Tibial artery (tissue), 4 donors: ENCODE results near the gene NTN1.
"Not testable (repeated sequence)": the region's sequence is repeated elsewhere in the genome, so short reads cannot be mapped to it uniquely, and the experiment has no call there.

Source experiments
- DNase-seq, 2 donors: peaks; one replicate each; pipeline ENCODE4 v3.0.0-alpha.2; 2019
- H3K27ac ChIP-seq, 2 donors: fragments of 200-600 bp; sonication (generic) in 1 of 2; 1 replicate in 1 of 2; 2 replicates in 1 of 2; pipeline ENCODE4 v1.5.1; 2018 to 2019; ENCODE audit warnings: mild to moderate bottlenecking in 1 of 2
- H3K27me3 ChIP-seq, 2 donors: fragments of 200-600 bp; sonication (generic) in 1 of 2; one replicate each; pipeline versions ENCODE4 v1.5.1 to v1.6.0; 2016 to 2019
- H3K36me3 ChIP-seq, 3 donors: fragments of 200-600 bp; sonication (generic) in 2 of 3; one replicate each; pipeline ENCODE4 v1.5.1; 2016 to 2019; ENCODE audit warnings: mild to moderate bottlenecking in 2 of 3
- H3K4me1 ChIP-seq, 4 donors: fragments of 200-600 bp; sonication (generic) in 2 of 4; 1 replicate in 3 of 4; 2 replicates in 1 of 4; pipeline ENCODE4 v1.5.1; 2016 to 2019
- H3K4me3 ChIP-seq, 2 donors: fragments of 200-600 bp; sonication (generic) in 1 of 2; 1 replicate in 1 of 2; 2 replicates in 1 of 2; pipeline ENCODE4 v1.5.1; 2018 to 2019; ENCODE audit warnings: mild to moderate bottlenecking in 2 of 2
- H3K9me3 ChIP-seq, 3 donors: fragments of 200-600 bp; sonication (generic) in 1 of 3; one replicate each; pipeline ENCODE4 v1.5.1; 2016 to 2019
- intact Hi-C: fragments of 100-400 bp; cut with DNase I; formaldehyde crosslinking; loops from one replicate; pipeline ENCODE4 v1.15.0; 2023; ENCODE audit warnings: low total_unique reads
- TF ChIP-seq, protein P1 (sequence below), 2 experiments: fragments of 200-600 bp in 1 of 2; fragments of 450-650 bp in 1 of 2; IDR thresholded peaks; one replicate each; pipeline ENCODE4 v1.5.1; 2017 to 2019; ENCODE audit warnings: antibody characterized with exemption in 2 of 2, mild to moderate bottlenecking in 1 of 2, moderate library complexity in 1 of 2

The NTN1 gene

DNA sequence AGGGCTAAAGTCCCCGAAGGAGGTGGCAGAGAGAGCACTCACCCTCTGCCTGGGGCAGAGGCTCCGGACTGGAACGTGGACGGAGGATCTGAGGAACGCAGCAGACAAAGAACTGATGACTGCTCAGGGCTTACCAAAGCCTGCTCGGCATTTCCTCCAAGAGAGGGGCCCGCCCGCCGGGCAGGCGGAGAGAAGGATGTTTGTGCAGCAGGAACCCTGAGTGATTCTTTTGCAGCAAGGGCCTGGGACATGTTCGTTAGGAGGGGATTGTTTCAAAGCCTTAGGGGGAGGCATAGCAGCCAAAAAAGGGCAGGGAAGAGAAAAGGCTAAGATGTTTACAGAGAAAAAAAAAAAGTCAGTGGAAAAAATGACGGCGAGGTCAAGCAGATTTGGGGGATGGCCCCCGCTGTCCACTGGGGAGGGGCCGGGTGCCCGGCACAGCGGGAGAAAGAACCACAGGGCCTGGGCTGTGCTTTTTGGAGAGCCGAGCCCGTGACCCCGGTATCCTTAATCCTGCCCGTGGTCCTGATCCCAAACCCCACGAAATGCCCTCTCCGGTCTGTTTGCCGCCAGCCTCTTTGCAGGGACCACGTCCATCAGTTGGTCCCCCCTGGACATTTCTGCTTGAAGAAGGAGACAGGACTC is 129.3 kb downstream of the NTN1 start:
- DNase-seq: peak in 1 of 2 donors; percentile 74
- Histone ChIP-seq H3K27ac (peak overlapping the region; percentile 53 to 81), H3K4me1 (peaks cover 0 to 38% (median 17%) of the 10 kb centered on the region in 4 donors), H3K36me3 (no peaks in the 10 kb centered on the region), H3K9me3 (no peaks in the 10 kb centered on the region), H3K27me3 (no peaks in the 10 kb centered on the region), H3K4me3 (no peak overlapping the region)
- intact Hi-C loops: loop anchor here (10.0 kb wide), 1 partner anchor 126 kb away; the partner anchor contains the start of gene NTN1
- TF ChIP-seq, protein P1, sequence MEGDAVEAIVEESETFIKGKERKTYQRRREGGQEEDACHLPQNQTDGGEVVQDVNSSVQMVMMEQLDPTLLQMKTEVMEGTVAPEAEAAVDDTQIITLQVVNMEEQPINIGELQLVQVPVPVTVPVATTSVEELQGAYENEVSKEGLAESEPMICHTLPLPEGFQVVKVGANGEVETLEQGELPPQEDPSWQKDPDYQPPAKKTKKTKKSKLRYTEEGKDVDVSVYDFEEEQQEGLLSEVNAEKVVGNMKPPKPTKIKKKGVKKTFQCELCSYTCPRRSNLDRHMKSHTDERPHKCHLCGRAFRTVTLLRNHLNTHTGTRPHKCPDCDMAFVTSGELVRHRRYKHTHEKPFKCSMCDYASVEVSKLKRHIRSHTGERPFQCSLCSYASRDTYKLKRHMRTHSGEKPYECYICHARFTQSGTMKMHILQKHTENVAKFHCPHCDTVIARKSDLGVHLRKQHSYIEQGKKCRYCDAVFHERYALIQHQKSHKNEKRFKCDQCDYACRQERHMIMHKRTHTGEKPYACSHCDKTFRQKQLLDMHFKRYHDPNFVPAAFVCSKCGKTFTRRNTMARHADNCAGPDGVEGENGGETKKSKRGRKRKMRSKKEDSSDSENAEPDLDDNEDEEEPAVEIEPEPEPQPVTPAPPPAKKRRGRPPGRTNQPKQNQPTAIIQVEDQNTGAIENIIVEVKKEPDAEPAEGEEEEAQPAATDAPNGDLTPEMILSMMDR (IDR thresholded peaks at IDR 0.05): no peak

DNA sequence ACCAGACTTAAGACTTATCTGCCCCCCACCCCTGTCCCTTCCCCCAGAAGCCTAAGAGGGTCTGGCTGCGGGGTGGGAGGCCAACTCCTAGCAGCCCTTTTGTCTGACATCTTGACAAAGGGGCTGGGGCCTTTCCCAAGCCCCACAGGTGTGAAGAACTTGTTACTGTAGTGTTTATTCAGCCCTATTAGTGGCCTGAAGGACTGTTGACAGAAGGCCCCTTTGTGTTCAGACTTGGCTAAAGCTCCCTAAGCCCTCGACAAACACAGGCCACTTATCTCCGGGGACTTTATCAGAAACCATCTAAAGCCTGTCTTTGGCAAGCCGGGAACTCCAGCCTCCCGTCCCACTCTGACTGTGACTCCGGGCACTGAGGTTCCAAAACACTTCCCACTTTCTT is 129.8 kb downstream of the NTN1 start:
- no peaks in the 10 kb centered on the region for H3K27me3 ChIP-seq
- DNase-seq: no peak
- H3K9me3 ChIP-seq: no peaks in the 10 kb centered on the region
- intact Hi-C loops: loop anchor here (10.0 kb wide), 1 partner anchor 126 kb away; the partner anchor contains the start of gene NTN1
- TF ChIP-seq, protein P1 (IDR thresholded peaks at IDR 0.05): no peak
- no peak overlapping the region for H3K4me3 ChIP-seq
- H3K36me3 ChIP-seq: no peaks in the 10 kb centered on the region
- H3K4me1 ChIP-seq: peaks cover 0 to 38% (median 17%) of the 10 kb centered on the region in 4 donors
- peak overlapping the region; percentile 53 to 81 for H3K27ac ChIP-seq

DNA sequence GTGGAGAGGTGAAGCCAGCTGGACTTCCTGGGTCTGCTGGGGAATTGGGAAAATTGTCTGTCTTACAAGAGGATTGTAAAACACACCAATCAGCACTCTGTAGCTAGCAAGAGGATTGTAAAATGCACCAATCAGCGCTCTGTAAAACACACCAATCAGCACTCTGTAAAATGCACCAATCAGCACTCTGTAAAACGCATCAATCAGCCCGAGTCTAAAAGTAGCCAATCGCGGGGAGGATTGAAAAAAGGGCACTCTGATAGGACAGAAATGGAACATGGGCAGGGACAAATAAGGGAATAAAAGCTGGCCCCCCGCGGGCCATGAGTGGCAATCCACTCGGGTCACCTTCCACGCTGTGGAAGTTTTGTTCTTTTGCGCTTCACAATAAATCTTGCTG is 130.4 kb downstream of the NTN1 start:
- intact Hi-C loops: loop anchor here (10.0 kb wide), 1 partner anchor 127 kb away; the partner anchor contains the start of gene NTN1
- H3K9me3 ChIP-seq, H3K4me3 ChIP-seq, H3K36me3 ChIP-seq, DNase-seq, H3K27me3 ChIP-seq: not testable (repeated sequence)
- Histone ChIP-seq H3K27ac (peak overlapping the region in 1 of 2 donors; percentile 81), H3K4me1 (peaks cover 0 to 38% (median 17%) of the 10 kb centered on the region in 4 donors)

DNA sequence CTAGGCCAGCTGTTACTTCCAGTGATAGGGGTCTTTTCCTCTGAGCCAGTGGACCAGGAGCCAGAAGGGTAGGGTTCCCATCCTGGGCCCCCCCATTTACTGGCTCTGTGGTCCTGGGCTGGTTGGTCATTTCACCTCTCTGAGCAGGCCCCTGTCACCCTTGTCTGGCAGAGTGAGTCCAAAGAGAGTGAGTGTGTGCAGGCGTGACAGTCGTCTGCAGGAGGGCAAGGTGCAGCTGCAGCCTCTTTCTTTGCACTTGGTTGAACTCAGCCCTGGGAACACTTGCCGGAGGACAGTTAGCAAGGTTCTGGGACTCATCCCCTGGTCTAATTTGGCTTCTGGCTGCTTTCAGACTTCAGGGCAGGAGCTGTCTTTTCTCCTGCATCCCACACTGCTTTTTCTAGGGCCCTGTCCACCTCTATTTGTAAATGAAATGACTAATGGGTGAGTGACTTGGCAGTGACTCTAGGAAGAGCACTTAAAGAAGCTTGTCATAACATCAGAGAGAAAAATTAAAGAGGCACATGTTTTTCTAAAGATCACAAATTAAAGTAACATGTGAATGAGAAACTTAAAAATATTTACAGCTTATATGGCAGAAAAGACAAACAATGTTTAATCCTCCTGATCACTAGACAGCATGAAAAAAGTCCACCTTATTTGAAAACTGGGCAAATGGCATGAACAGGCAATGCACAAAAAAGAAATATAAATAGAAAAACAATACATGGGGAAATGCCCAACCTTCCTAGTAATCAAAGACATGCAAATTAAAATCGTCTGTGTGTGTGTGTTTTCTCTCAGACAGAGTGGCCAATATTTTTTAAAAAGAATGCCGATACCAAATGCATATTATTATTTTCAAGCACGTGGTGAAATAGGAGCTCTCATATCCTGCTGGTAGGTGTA is 137.5 kb downstream of the NTN1 start:
- no peaks in the 10 kb centered on the region for H3K36me3 ChIP-seq
- H3K27ac ChIP-seq: peak overlapping the region; percentile 51 to 74
- TF ChIP-seq, protein P1 (IDR thresholded peaks at IDR 0.05): no peak
- H3K9me3 ChIP-seq: no peaks in the 10 kb centered on the region
- H3K4me3 ChIP-seq: no peak overlapping the region
- peaks cover 0 to 37% (median 21%) of the 10 kb centered on the region in 4 donors for H3K4me1 ChIP-seq
- no peaks in the 10 kb centered on the region for H3K27me3 ChIP-seq
- no peak for DNase-seq
- intact Hi-C loops: loop anchor here (10.0 kb wide), 1 partner anchor 134 kb away; the partner anchor contains the start of gene NTN1

DNA sequence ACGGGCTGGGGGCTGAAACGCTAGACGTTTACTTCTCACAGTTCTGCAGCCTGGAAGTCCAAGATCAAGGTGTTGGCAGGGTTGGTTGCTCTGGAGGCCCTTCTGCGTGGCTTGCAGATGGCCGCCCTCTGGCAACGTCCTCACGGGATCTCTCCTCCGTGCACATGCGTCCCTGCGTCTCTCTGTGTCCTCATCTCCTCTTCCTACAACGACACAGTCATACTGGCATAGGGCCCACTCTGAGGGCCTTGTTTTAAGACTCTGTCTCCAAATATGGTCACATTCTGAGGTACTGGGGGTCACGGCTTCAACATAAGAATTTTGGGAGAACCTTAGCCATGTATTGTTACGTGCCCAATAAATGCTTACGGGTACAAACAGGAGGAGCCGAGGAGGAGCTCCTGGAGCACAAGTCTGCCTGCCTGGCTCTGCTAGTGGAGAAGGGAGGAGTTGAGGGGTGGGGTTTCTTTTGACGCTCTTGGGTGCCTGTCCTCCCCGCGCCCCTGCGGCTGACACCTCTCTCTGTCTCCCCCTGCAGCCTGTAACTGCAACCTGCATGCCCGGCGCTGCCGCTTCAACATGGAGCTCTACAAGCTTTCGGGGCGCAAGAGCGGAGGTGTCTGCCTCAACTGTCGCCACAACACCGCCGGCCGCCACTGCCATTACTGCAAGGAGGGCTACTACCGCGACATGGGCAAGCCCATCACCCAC is 141.1 kb downstream of the NTN1 start:
- Histone ChIP-seq H3K27ac (peak overlapping the region; percentile 84 to 96), H3K9me3 (no peaks in the 10 kb centered on the region), H3K4me3 (peak overlapping the region; percentile 47 to 52), H3K4me1 (peaks cover 0 to 51% (median 33%) of the 10 kb centered on the region in 4 donors), H3K27me3 (no peaks in the 10 kb centered on the region), H3K36me3 (peaks cover 0 to 4% (median 0%) of the 10 kb centered on the region in 3 donors)
- intact Hi-C loops: loop anchor here (5.0 kb wide), 1 partner anchor 80 kb away; no protein-coding TSS in a partner anchor
- DNase-seq: peak; percentile 84 to 97
- TF ChIP-seq, protein P1 (IDR thresholded peaks at IDR 0.05): peak; percentile 51 to 68
